Measurements from ENCODE around the gene NPW.
"Not testable (repeated sequence)": the region's sequence is repeated elsewhere in the genome, so short reads cannot be mapped to it uniquely, and the experiment has no call there.

The NPW gene

GRCh38 chr16:2002406-2003230, 17.0 kb upstream of the NPW start:
- ATAC-seq, result no peak
- DNase-seq, result no peak

GRCh38 chr16:2003231-2003826, 16.3 kb upstream of the NPW start:
- ATAC-seq (no peak), DNase-seq (no peak)

- DNase-seq (peak; percentile 94), ATAC-seq (peak; percentile 83)
These were observed 15.6 kb upstream of the NPW start for GRCh38 chr16:2003827-2004641.

GRCh38 chr16:2004795-2005517, 14.6 kb upstream of the NPW start:
- ATAC-seq, result no peak
- no peak for DNase-seq

GRCh38 chr16:2005646-2006045, 13.9 kb upstream of the NPW start:
- ATAC-seq, result no peak
- no peak for DNase-seq

GRCh38 chr16:2006317-2006716, 13.3 kb upstream of the NPW start:
- ATAC-seq (no peak), DNase-seq (no peak)

- ATAC-seq (no peak), DNase-seq (no peak)
These were observed 12.3 kb upstream of the NPW start for GRCh38 chr16:2007081-2007836.

- DNase-seq (peak; percentile 61), ATAC-seq (peak; percentile 20)
These were observed 11.5 kb upstream of the NPW start for GRCh38 chr16:2008009-2008526.

- no peak for ATAC-seq
- peak; percentile 64 for DNase-seq
These were observed 10.9 kb upstream of the NPW start for GRCh38 chr16:2008631-2009163.

GRCh38 chr16:2009164-2009711, 10.3 kb upstream of the NPW start:
- peak; percentile 17 for ATAC-seq
- DNase-seq, result peak; percentile 44

- DNase-seq (peak; percentile 89), ATAC-seq (peak; percentile 96)
These were observed 9.6 kb upstream of the NPW start, which contains the start of gene ZNF598 for GRCh38 chr16:2009791-2010510. Gene ZNF598 (minus strand): TSS chr16:2009821.

GRCh38 chr16:2011726-2012125, 7.9 kb upstream of the NPW start:
- DNase-seq, ATAC-seq: not testable (repeated sequence)

GRCh38 chr16:2013527-2013926, 6.1 kb upstream of the NPW start:
- ATAC-seq, result no peak
- DNase-seq, result no peak

- ATAC-seq, result no peak
- DNase-seq, result no peak
These were observed 4.3 kb upstream of the NPW start for GRCh38 chr16:2015117-2015946.

GRCh38 chr16:2015947-2016208, 3.7 kb upstream of the NPW start:
- ATAC-seq (no peak), DNase-seq (no peak)

- ATAC-seq (no peak), DNase-seq (peak; percentile 52)
These were observed 3.1 kb upstream of the NPW start for GRCh38 chr16:2016407-2016922.

GRCh38 chr16:2019921-2020831, 591 bp downstream of the NPW start:
- no peak for DNase-seq

GRCh38 chr16:2022723-2023091, 3.1 kb downstream of the NPW start:
- DNase-seq, result no peak
- peak; percentile 9 for ATAC-seq

More at GRCh38 chr16:2019921-2020831, 591 bp downstream of the NPW start:
- no peak for ATAC-seq
